ENCODE measurements around the gene METTL21C.

DNA sequence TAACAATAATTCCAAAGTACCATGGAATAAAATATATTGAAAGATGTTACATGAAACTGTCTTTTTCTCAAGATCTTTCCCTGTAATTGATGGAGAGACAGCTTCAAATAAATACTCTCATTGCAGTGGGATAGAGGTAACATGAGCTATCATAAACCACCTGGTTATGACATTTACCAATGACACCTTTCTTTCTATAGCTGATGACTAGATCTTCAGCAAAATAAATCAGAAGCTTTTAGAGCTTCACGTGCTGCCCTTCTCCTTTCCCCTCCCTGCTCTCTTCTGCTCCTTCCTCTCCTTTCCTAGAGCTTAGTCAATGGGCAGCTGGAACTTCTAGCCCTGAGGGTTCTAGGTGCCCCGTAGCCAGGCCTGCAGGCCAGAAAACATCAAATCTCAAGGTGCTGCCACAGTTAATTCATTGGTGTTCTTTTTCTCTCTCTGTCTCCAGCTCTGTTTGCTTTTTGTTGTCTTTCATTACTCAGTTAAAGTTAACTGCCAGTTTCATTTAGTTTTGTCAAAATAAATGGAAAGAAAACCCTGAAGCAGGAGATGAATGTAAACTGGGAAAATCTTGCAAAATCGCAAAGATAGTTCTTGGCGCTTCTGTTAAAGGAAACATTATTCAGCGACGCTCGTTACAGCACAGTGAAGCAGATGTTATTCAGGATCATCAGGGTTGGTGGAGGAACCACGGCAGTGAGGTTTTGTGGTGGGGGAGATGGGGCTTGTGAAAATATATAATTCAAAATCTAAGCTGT is 8.3 kb upstream of the METTL21C start:
- TF ChIP-seq RAD21 (IDR thresholded peaks at IDR 0.05; ENCODE audit: low read depth) (no peak), USF1 (IDR thresholded peaks at IDR 0.05) (no peak), EP300 (IDR thresholded peaks at IDR 0.05; ENCODE audit: borderline replicate concordance) (no peak), REST (IDR thresholded peaks at IDR 0.05; ENCODE audit: low read depth) (no peak), ZBTB7A (IDR thresholded peaks at IDR 0.05; ENCODE audit: low read depth) (no peak), EGR1 (IDR thresholded peaks at IDR 0.05) (no peak), TAF1 (IDR thresholded peaks at IDR 0.05; ENCODE audit: low read depth) (no peak), CEBPB (IDR thresholded peaks at IDR 0.05) (no peak), YY1 (IDR thresholded peaks at IDR 0.05; ENCODE audit: low read depth) (no peak), CREB1 (IDR thresholded peaks at IDR 0.05; ENCODE audit: low read depth) (no peak), TCF12 (IDR thresholded peaks at IDR 0.05; ENCODE audit: low read depth) (no peak)
- TF ChIP-seq, protein P1, sequence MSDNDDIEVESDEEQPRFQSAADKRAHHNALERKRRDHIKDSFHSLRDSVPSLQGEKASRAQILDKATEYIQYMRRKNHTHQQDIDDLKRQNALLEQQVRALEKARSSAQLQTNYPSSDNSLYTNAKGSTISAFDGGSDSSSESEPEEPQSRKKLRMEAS (IDR thresholded peaks at IDR 0.05), result no peak
